ENCODE measurements around the gene PPFIA4.

The PPFIA4 gene

DNA sequence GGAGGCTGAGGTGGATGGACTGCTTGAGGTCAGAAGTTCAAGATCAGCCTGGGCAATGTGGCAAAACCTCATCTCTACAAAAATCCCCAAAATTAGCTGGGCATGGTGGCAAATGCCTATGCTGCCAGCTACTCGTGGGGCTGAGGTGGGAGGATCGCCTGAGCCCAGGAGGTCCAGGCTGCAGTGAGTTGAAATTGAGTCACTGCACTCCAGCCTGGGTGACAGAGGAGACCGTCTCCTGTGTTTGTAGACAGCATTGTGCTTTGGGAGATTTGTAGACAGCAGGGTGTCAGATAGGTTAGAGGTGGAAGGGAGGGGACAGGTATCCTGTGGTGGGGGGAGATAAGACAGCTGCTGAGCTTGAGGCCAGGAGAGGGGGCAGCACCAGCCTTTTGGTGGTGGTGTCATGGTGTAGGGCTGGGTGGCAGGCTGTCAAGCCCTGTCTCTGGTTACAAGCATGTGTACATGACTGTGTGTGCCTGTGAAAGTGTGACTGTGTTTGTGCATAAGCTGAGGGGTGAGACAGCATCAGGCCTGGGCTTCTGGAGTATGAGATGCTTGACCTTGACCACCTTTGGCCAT, 15.2 kb downstream of the PPFIA4 start:
- no peak for DNase-seq

GRCh38 chr1:203043830-203044545, 17.7 kb downstream of the PPFIA4 start:
- DNase-seq = no peak

DNA sequence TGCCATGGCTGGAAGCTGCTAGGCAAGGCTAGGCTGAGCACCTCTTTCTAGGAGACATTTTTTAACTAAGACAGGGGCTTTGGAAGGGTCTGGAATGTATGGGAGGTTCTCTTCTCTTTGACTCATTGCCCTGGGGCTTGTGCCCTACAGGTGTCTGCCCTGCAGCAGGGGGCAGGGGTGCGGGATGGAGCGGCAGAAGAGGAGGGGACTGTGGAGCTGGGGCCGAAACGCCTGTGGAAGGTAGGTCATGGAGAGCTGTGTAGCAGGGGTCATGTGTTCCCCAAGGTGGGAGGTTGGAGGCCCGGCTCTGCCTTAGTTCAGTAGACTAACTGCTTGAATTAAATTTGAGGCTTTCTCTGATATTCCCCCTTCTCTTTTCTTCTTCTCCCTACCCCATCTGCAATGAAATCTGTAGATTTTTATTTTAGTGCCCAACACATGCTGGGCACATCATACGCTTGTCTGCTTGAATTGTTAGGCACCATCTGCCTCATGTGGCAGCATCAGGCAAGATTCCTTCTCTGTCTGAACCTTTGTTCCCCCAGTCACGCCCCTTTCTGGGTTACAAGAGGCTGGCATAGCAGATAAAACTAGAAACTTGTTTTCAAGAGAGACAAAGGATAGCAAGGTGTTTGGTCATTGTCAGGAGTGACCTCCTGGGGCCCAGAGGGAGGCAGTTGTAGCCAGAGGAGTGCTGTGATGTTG, 18.4 kb downstream of the PPFIA4 start:
- DNase-seq = no peak

GRCh38 chr1:203045336-203045735, 19.0 kb downstream of the PPFIA4 start:
- DNase-seq = no peak

DNA sequence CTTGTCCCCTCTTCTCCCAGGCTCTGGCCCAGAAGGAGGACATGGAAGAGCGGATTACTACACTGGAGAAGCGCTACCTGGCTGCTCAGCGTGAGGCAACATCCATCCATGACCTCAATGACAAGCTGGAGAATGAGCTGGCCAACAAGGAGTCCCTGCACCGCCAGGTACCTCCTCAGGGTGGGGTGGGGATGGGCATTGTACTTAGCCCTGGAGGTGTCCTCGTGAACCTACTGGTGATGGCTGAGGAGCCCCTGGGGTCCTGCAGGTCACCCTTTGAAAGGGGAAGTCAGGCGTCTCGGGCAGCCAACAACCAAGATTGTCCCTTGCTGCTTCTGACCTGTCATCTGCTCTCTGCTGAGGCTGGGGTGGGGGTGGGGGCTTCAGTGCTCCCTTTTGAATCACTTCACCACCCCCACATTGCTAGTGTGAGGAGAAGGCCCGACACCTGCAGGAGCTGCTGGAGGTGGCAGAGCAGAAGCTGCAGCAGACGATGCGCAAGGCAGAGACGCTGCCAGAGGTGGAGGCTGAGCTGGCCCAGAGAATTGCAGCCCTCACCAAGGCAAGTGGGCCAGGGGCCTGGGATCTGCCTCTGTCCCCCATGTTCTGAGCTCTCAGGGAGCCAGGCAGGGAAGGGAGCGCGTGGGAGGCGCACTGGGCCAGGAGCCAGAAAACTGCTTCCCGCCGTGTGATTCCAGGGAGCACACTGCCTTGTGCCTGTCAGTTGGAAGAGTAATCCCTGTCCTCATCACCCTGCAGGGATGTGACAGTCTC, 19.7 kb downstream of the PPFIA4 start:
- DNase-seq = no peak

GRCh38 chr1:203046984-203047630, 20.8 kb downstream of the PPFIA4 start:
- no peak for DNase-seq

DNA sequence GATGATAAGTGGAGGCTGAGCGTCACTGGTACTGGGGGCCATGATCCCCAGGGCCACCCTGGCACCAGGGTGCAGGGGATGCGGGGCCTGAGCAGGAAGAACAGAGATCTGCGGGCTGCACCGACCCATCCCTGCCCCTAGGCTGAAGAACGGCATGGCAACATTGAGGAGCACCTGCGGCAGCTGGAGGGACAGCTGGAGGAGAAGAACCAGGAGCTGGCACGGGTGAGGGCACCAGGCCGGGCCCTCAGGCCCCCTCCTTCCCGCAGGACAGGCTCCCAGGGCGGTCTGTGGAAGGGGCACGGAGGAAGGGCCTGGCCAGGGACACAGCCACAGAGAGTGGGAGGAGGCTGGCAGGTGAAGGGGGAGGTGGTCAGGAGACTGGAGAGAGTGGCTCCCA, 21.8 kb downstream of the PPFIA4 start:
- no peak for DNase-seq

DNA sequence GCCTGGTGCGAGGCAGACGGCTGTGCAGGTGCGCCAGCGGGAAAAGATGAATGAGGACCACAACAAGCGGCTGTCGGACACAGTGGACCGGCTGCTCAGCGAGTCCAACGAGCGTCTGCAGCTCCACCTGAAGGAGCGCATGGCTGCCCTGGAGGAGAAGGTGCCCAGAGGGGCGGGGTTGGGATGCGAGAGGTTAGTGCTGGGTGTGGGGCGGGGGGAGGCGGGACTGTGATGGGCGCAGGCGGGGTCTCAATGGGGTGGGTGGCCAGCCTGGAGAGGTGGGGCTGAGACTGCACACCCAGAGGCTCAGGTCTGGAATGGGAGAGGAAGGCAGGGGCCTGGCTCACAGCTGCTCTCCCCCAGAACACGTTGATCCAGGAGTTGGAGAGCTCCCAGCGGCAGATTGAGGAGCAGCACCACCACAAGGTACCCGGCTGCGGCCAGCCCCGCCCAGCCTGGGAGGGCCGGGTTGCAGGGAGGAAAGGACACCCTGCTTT, 22.3 kb downstream of the PPFIA4 start:
- no peak for DNase-seq

GRCh38 chr1:203049077-203049476, 22.8 kb downstream of the PPFIA4 start:
- DNase-seq = no peak

DNA sequence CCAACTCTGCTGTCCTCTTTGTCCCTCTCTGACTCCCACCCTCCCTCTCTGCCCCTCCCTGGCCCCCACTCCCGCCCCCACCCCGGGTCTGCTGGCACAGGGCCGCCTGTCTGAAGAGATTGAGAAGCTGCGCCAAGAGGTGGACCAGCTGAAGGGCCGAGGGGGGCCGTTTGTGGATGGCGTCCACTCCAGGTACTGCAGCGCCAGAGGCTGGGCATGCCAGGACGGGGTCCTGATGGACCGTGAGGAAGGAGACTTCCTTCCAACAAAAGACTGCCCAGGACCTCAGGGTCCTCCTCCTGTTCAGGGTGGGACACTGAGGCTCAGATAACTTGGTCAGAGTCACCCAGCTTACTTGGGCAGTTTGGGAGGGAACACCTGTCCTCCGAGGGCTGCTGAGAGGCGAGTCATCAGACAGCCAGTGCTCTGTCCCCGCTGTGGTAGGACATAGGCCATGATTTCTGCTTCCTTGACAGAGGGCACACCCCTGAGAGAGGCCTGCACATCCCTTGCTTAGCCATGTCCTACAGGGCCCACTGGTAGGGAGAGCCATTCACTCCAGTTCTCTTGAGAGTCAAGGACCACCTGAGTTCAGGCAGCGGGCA, 23.4 kb downstream of the PPFIA4 start:
- DNase-seq = no peak

GRCh38 chr1:203050826-203051225, 24.5 kb downstream of the PPFIA4 start:
- no peak for DNase-seq

GRCh38 chr1:203051841-203052324, 25.6 kb downstream of the PPFIA4 start:
- DNase-seq = peak; percentile 52

DNA sequence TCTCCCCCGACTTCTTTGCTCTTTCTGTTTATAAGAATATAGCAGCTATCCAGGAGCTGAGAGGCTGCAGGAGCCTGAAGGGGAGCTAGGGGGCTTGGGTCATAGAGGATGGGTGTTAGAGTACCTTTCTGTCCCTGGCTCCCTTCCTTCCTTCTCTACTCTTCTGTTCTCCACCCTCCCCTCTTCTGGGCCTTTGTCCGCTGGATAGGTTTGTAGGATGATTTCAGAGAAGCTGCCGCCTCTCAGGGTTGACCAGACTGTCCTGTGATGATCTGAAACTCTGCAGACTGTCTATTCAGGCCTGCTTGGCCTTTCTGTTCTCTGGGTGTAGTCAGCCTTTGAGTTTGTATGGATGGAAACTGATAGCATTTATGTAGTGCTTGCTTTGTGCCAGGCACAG, 26.3 kb downstream of the PPFIA4 start:
- no peak for DNase-seq

DNA sequence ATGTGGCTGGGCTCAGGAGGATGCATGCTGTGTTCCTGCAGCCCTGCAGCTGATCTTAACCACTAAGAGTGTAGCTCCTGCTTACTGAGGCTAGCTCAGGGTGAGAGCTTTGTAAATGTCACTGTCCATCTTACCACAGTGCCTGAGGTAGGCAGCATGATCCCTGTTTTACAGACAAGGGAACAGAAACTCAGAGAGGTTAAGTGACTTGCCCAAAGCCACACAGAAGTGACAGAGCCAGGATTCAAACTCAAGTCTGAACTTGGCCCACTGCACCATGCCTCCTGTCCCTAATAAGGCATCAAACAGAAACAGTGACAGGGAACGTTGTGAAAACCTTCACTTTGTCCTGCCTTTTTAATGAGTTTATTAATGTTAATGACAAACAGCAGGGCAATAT, 27.9 kb downstream of the PPFIA4 start:
- DNase-seq = no peak

- DNase-seq = no peak
Measured at GRCh38 chr1:203054642-203055041, 28.4 kb downstream of the PPFIA4 start.

DNA sequence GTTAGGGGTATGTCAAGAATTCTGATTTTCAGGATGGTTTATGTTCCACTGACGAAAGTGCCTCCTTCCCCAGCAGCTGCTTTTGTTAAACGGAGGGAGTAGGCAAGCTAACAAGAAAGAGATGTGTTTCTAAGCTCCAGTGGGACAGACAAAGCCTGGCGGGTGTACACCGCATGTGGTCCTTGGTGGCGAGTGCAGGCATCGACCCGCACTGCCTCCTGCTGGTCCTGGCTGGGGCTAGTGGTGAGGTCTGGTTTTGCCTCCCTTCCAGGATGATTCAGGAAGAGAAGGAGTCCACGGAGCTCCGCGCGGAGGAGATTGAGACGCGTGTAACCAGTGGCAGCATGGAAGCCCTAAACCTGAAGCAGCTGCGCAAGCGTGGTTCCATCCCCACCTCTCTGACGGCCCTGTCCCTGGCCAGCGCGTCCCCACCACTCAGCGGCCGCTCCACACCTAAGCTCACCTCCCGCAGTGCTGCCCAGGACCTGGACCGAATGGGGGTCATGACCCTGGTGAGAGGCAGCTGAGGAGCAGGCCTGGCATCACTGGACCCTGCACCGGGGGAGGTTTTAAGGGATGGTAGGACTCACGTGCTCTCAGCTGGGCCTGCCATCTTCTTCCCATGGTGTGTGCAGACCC, 29.0 kb downstream of the PPFIA4 start:
- DNase-seq = no peak

- DNase-seq = no peak
Measured at GRCh38 chr1:203056012-203056411, 29.7 kb downstream of the PPFIA4 start.

- no peak for DNase-seq
Measured at GRCh38 chr1:203056516-203056915, 30.2 kb downstream of the PPFIA4 start.

- DNase-seq = no peak
Measured at GRCh38 chr1:203057911-203058675, 31.8 kb downstream of the PPFIA4 start.

GRCh38 chr1:203058676-203058935, 32.3 kb downstream of the PPFIA4 start:
- DNase-seq = no peak

GRCh38 chr1:203059485-203059884, 33.2 kb downstream of the PPFIA4 start:
- DNase-seq = no peak
